Measurements from ENCODE around the gene DKK3.

DKK3 gene

DNA sequence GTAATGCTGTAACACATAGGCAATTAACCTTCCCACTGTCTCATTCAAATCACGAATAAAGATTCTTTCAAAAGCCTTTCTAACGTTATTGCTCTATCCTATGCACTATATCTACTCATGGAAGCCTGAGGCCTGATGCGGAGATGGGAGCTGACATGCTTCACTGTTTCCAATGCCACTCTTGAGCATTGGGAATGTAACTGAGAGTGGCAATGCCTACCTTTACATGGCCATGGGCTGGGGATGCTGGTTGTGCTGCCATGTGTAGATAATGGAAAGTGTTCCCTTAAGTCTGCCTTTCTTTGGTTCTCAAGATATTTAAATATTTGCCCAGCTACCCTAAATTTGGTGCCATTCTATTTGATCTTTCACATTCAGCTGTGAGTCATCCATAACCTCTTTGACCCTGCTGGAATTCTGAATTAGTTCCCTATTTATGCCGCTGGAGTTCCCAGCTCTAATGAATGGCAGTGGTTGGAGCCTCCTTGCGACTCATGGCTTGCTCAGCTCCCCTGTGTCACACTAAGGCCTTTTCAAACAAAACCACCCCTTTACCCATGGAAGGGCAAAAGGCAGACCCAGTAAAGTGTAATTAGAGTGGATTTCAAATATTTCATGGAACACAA lies 21.4 kb upstream of the DKK3 start:
- DNase-seq: peak; percentile 80

DNA sequence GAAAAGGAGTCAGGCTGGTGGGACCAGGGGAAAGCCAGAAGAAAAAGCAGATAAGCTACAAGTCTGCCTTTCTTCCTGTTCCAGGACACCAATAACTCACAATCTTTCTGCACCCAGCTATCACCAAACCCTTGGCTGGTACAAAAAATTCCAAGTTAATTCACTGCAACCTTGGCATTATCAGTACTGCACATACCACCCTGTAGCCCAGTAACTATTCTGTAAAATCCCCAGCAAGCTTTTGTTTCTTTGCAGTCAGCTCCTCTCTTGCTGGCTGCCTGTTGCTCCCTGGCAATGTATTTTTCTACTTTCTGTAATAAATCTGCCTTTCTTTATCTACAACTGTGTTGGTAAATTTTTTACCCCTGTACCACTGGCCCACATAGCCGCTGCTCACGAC lies 20.7 kb upstream of the DKK3 start:
- DNase-seq: no peak

DNA sequence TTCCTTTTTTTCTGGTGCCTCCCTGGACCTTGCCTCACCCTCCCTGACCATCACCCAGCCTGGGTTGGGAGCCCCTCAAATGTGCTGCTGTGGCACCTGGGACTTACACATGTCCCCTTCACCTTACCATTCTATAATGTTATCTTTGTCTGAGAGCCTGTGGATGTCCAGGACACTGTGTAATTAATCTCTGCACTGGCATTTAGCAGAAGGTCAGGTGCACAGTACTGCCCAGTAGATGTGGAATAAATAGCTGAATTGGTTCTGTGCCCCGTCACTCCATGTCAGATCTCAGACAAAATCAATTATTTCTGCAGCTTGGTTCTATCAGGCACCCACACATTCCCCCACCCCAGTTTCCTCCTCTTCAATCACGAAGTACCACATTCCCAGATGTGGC lies 19.9 kb upstream of the DKK3 start:
- no peak for DNase-seq

DNA sequence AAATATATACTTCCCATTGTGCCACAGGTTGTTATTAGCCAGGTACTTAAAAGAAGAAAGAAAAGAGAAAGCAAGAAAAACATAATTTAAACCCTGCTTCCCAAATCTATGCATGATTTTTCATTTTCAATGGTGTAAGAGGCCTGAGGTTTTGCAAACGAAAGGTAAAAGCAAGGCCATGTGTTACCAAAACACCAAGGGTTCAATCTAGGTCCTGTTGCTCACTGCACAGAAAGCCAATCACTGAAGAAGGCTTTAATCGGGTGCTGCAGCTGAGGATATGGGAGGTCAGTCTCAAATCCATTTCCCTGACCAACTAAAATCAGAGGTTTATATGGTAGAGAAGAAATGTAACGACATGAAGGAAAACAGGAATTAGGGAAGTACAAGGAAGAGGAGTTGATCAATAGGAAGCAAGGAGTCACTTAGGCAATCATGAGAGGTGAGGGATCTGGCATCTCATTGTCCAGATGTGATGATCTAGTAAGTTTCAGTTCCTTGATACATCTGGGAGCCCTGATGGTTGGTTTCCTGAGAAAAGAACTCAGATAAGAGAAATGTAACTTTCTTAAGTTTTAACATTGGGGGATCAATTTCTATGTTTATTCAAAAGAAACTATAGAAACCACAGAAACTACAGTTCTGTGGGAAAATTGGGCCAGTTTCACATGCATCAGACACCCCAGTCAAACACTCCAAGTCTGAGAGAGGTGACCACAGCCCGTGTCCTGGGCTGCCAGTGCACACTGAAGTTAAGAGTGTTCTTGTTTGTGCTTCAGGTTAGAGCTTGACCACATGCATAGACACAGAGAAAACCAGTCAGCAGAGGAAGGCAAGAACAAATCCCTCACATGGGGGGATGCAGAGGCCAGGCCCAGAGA lies 18.1 kb upstream of the DKK3 start:
- DNase-seq: no peak

DNA sequence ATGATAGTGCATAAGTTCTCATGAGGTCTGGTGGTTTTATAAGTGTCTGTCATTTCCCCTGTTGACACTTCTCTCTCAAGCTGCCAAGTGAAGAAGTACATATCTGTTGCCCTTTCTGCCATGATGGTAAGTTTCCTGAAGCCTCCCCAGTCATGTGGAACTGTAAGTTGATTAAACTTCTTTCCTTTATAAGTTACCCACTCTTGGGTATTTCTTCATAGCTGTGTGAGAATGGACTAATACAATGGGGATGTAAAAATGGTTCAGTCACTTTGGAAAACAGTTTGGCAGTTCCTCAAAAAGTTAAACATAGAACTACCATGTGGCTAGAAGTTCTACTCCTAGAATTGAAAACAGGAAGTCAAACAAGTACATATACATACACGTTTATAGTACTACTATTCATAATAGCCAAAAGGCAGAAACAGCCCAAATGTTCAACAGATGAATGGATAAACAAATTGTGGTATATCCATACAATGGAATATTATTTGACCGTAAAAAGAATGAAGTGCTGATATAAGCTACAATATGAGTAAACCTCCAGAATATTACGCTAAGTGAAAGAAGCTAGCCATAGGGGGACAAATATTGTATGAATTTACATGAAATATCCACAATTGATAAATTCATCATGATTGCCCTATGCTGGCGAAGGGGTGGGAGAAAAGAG lies 16.0 kb upstream of the DKK3 start:
- no peak for DNase-seq

DNA sequence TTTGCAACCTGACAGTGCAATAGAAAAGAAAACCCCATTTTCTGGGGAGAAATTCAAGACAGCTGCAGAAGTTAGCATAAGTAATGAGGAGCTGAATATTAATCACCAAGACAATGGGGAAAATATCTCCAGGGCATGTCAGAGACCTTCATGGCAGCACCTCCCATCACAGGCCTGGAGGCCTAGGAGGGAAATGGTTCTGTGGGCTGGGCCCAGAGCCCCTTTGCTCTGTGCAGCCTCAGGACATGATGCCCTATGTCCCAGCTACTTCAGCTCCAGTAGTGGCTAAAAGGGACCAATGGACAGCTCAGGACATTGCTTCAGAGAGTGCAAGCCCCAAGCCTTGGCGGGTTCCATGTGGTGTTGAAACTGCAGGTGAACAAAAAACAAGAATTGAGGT lies 14.6 kb upstream of the DKK3 start:
- no peak for DNase-seq

DNA sequence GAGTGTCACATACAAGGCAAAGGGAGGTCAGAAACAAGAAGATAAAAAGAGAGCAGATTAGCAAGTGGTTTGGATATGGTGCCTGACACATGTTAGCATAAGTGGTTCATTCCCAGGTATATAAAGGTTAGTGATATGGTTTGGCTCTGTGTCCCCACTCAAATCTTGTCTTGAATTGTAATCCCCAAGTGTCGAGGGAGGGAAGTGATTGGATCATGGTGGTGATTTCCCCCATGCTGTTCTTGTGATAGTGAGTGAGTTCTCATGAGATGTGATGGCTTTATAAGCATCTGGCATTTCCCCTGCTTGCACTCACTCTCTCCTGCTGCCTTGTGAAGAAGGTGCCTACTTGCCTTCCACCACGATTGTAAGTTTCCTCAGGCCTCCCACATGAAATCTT lies 12.1 kb upstream of the DKK3 start:
- no peak for DNase-seq

DNA sequence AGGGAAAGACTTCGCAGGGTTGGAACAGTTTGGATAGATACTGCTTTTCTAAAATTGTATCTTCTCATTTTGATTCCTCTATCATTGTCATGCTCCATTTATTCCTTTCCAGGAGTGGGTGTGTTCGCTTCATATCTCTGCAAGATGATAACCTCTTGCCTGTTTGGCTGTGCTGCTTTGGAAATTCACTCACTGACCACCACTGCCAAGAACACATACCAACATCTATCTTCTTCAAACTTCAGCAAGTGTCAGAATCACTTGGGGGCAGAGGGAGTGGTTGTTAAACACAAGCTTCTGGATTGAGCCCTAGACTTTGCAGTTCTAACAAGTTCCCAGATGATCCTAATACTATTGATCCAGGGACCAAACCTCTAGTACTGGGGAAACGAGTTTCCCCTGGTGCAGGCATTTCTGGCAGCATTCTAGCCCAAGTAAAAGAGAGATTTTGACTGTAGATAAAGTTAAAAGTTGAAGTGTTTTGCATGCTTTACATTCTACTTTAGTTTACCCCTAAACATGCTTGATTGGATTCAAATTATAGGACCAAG lies 11.5 kb upstream of the DKK3 start:
- no peak for DNase-seq

DNA sequence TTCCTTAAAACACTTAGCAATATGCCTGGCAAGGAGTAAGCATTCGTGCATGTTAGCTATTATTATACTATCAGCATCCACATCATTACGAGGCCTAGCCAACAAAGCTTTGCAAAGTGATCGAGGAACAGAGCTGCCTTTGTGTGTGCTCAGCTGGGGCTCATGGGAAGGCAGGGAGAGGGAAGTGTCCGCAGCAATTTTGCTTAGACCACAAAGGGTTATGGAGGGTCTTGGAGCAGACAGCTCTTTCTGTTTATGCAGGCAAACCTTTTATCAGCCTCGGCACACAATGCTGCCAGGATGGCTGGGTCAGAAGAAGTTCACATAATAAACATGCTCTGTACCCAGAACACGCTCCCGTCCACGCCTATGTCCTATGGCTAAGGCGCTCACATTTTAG lies 10.9 kb upstream of the DKK3 start:
- no peak for DNase-seq

DNA sequence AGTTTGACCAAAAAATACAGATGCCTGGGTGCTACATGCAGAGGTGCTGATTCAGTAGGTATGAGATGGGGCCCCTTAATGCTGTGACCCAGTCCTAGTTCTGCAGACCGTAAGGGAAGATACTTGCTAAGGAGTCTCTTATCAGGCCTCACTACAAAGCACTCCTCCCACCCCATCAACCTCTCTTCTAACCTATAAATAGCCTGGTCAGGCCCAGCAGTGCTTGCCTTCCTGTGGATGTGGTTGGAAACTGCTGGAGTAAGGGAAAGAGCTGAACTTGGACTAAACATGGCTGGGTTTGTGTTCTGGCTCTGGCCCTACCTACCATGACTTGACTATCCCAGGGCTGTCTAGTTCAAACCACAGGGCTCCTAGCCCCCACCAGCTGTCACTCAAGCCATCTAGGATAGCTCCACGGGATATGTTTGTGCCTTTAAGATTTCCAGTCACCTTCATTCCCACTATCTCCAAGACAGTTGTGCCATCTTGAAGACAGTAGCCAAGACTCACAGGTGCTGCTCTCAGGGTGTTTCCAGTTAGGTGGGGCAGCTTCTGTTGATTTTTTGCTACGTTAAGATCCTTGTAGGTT lies 9.5 kb upstream of the DKK3 start:
- peak; percentile 49 for DNase-seq

DNA sequence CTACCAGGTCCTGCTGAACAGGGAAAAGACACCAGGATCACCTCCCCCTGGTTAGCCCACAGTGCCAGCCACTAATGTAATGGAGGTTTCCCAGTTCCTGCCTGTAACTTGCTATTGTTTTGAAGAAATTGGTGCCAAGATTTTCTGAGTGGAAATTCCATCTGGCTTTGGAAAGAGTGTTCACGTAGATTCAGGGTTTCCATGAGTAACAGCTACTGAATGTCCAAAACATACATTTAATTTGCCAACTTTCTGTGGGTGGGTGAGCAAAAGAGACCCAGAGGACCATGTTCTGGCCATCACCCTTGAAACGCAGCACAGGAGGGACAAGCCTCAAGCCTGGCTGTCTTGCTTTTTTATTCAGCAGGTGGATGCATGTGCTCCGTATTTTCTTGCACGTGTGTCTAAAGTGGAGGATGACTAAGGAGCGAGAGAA lies 8.8 kb upstream of the DKK3 start:
- DNase-seq: peak; percentile 87

DNA sequence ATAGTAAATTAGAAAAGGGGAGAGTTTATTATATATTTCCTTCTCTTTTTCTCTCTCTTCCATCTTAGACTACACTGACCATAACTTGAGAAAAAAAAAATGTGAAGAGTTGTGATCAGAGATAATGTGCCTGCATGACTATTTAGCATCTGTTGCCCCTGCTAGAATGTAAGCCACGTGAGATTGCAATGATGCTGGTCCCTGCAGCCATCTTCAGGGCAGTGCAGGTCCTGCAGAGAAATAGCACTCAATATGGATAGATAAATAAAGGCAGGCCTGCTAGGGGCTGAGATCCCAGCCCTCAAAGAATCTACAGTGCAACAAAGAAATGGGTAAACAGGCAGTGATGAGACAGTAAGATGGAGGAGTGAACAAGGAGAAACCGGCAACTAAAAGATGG lies 7.8 kb upstream of the DKK3 start:
- no peak for DNase-seq

DNA sequence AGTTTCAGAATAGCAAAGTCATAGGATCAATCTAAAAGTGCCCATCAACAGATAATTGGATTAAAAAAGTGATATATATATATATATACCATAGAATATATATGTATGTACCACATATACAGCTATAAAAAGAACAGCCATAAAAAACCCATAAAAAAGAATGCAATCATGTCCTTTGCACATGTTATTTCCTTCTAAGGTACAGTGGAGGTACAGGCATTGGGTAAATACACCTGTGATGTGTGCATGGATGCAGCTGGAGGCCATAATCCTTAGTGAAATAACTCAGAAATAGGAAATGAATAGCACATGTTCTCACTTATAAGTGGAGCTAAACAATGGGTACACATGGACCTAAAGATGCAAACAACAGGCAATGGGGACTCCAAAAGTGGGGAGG lies 7.1 kb upstream of the DKK3 start:
- DNase-seq: no peak

DNA sequence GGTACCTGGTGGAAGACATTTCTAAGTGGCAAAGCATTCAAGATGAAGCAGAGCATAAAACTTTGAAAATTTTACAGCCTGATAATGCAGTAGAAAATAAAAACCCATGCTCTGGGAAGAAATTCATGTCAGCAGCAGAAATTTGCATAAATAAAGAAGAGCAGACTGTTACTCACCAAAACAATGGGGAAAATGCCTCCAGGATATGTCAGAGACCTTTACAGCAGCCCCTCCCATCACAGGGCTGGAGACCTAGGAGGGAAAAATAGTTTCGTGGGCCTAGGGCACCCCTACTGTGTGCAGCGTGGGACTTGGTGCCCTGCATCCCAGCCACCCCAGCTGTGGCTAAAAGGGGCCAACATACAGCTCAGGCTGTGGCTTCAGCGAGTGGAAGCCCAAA lies 5.4 kb upstream of the DKK3 start:
- peak; percentile 52 for DNase-seq

DNA sequence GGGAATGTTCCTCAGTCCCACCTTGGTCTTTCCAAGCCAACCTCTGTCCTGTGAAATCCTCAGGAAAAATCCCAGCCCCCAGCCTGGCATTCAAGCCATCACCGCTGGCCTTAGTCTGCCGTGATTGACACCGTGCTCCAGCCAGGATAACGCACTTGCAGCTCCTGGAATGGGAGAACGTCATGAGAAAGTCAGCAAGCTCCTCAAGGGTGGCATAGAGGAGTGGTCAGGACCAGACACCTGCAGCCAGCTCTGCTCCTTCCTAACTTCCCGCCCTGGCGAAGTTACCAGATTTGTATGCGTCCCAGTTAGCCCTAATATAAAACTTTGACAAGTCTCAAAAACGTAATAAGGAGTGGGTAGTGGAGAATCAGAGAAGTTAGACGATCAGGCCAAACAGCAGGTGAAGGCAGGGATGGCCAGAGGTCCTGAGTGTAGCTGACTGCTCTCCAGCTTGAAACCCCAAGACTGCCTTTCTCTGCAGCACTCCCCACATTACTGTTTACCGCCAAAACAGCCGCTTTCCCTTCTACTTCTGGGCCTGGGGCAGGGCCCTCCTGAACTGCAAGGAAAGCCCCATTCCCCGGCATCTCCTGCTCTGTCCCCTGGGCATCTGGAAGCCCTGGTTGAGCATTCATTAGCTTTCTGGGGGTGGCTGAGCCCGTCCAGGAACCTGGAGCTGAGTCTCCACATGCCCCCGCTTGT lies 1.3 kb upstream of the DKK3 start:
- no peak for DNase-seq

DNA sequence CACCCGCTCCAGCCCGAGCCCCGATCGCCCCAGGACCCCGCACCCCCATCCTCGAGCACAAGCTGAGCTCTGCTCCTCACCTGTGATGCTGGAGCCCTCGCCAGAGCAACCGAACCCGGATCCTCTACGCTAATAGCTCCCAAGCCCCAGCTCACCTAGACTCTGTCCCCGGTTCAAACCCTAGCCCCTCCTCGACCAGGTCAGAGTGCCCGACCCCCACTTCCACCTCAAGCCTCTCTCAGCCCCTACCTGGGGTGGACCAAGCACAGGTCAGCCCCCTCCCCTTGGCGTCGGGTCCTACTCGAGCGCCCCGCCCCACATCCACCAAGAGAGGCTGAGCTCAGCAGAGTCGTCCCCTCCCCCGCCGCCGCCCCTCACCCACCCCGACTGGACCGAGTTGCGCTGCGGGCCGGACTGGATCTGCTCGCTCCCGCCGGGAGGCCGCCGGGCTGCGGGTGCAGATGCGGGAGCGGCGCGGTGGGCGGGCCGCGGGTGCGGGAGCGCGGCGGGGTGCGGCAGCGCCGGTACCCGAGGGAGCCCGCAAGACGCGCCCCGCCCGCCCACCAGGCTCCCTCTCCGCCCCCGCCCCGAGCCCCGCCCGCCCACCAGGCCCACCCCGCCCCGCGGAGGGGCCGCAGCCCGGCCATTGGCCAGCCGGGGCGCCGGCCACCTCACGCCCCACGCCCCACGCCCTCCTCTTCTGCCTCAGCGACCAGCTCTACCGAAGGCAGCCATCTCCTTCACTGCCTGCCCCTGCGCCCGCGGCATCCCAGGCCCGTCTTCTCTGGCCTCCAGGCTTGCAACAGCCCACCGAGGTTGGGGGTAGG lies 577 bp upstream of the DKK3 start:
- peak; percentile 74 for DNase-seq

DNA sequence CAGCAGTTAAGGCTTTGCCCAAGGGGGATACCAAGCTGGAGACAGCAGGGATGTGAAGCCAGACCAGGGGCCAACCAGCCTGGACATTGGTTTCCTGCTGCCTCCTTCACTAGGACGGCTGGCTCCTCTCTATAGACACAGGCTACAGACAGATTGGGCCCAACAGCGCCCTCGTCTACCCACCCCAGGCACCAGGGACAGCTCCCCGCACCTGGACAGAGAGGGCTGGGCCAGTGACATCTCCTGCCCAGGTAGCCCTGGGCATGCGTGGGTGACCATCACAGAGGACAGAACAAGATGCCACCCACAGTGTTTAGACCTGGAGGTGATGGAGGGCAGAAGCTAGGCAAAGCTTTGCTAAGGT lies 1.2 kb downstream of the DKK3 start:
- no peak for DNase-seq

DNA sequence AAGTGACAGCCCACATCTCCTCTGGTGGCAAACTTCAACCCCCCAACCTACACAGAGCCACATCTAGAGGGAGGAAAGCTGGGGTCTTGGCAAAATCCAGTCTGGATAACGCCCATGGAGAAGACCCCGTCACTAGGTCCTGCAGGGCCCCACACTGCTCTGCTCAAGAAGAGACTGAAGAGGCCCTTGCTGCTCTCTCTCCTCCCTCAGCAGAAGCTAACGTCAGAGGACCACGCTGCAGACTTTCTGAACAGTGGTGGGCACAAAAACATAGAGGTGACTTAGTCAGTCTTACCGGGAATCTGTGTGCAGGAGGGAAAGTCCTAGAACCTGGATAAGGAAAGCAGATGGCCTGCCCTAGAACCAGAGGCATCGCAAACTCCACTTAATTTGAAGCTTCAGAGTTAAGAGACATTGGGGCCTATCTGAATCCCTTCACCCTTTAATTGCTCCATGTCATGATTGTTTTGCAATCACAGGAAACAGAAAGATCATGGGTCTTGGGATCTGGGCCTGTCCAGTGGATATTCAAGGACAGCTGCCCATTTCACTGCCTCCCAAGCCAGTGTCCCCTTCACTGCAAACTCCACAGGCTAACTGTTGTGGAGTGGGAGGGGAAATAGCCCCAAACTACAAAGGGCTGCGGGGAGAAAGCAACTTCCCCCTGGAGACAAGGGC lies 1.7 kb downstream of the DKK3 start:
- DNase-seq: no peak

DNA sequence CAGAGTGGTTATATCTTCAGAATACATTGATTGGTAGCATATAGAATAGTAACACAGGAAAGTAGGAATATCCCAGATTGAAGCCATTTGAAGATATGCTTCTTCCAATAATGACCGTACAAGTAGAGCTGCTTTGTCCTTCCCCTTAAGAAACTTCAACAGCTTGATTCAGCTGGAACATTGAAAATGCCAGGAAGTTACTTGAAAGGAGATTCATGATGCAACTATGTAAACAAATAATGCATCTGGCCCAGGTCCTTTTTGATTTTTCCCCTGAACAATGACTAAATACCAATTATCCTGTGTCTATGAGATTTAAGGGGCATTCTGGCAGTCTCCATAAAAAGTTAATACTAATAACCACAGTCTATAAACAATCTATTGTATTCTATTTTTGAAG lies 3.0 kb downstream of the DKK3 start:
- DNase-seq: peak; percentile 64

DNA sequence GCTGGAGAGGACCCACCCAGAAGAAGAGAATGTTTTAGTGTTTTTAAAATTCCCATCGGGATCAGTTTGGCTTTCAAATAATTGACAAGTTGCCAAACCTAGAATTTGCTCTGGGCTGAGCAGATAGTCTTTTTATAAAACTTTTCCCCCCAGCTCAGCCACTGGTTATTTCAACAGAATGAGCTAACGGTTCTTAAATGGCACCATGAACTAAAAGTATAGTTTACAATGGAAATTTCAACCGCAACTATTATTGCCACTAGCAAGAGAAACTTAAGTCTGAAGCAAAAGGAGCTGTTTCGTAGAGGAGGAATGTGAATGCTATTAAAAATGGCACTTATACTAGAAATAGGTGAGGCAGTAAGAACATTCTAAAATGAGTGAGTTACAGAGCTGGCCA lies 3.4 kb downstream of the DKK3 start:
- DNase-seq: no peak

DNA sequence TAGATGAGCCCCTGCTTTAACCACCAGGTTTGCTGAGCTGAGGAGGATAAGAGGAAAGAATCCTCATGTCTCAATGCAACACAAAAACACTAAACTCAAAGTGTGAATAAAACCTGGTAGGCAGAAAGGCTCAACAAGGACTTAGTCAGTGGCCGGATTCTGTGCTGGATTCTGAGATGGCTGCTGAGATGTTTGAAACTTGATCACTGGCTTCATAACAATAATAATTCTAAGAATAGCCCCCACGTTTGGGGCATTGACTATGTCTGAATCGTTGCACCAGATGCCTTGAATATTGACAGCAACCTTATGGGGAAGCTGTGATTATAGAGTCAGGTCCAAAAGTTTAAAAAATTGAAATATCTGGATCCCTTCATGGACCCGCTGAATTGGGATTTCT lies 4.6 kb downstream of the DKK3 start:
- peak; percentile 29 for DNase-seq
